Measurements from ENCODE around the gene PLPPR1.

DNA sequence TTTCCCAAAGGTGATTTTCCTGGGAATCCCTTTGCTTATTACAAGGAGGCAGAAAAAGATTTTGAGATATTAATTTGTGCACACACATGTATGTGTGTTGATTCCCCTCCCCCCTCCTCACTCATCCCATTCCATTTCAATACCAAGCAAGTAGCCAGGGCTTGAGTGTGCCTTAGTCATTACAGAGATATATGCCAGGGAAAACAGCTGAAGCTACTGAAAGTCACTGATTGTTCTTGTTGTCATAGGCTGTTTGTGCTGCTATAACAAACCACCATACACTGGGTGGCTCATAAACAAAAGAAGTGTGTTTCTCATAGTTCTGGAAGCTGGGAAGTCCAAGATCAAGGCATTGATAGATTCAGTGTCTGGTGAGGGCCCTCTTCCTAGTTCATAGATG, 197.6 kb downstream of the PLPPR1 start:
- TF ChIP-seq POLR2A (IDR thresholded peaks at IDR 0.05) (no peak), POLR2AphosphoS5 (IDR thresholded peaks at IDR 0.05) (no peak), CTCF (IDR thresholded peaks at IDR 0.05 in 8 of 11, conservative IDR thresholded peaks at IDR 0.05 in 3 of 11) (no peak)
